K562 (cell line): ENCODE results near the gene LRRC8E. TPM values are rescaled to one million over a fixed set of nuclear protein-coding genes. Genes with fewer than 3 reads are reported as not detected.
A peak's percentile ranks its signal among the peaks of the same experiment; 100 is the strongest.

Source experiments
- GTF2E2 ChIP-seq: fragments of 200-800 bp; sonication (Bioruptor generic); IDR thresholded peaks from 2 replicates; pipeline ENCODE4 v1.6.1; 2016; ENCODE audit warnings: missing genetic modification characterization, missing compliant biosample characterization
- KAT7 ChIP-seq: sonication (generic); formaldehyde crosslinking; IDR thresholded peaks from 2 replicates; pipeline ENCODE4 v1.8.0; 2022; ENCODE audit warnings: missing genetic modification reagents, mild to moderate bottlenecking, borderline replicate concordance
- KLF6 ChIP-seq: fragments of 250-450 bp; sonication (Bioruptor Pico); IDR thresholded peaks from 2 replicates; pipeline ENCODE4 v1.4.0; 2020; ENCODE audit warnings: mild to moderate bottlenecking, moderate library complexity, borderline replicate concordance
- LCOR ChIP-seq: sonication (generic); formaldehyde crosslinking; IDR thresholded peaks from 2 replicates; pipeline ENCODE4 v1.8.0; 2022; ENCODE audit warnings: mild to moderate bottlenecking, missing genetic modification reagents
- MEIS2 ChIP-seq: fragments of 450-650 bp; IDR thresholded peaks from 2 replicates; pipeline ENCODE4 v1.6.1; 2014; ENCODE audit warnings: mild to moderate bottlenecking; ENCODE audit not compliant: partially characterized antibody
- NR3C1 ChIP-seq: sonication (generic); formaldehyde crosslinking; IDR thresholded peaks from 2 replicates; pipeline ENCODE4 v1.8.1; 2022; ENCODE audit warnings: missing genetic modification reagents
- NRF1 ChIP-seq, 2 experiments: fragments of 450-650 bp; IDR thresholded peaks in 1 of 2; conservative IDR thresholded peaks in 1 of 2; 2 replicates each; pipeline ENCODE4 v1.6.1; 2014; ENCODE audit warnings: mild to moderate bottlenecking in 2 of 2
- POLR3A ChIP-seq: IDR thresholded peaks from 2 replicates; pipeline ENCODE4 v1.6.1; 2011; ENCODE audit warnings: borderline replicate concordance, mild to moderate bottlenecking, moderate library complexity; ENCODE audit not compliant: insufficient read length, insufficient read depth; ENCODE audit errors: extremely low read depth
- SMC3 ChIP-seq: conservative IDR thresholded peaks from 2 replicates; pipeline ENCODE4 v1.6.1; 2011; ENCODE audit warnings: low read depth, low read length, improper control_type of control experiment; ENCODE audit not compliant: insufficient read depth
- YY1 ChIP-seq, 3 experiments: IDR thresholded peaks; 2 replicates each; pipeline ENCODE4 v1.6.1; 2011; ENCODE audit warnings: low read length in 2 of 3, mild to moderate bottlenecking in 2 of 3, moderate library complexity in 2 of 3, borderline replicate concordance in 1 of 3, control low read depth in 1 of 3, low read depth in 1 of 3; ENCODE audit not compliant: insufficient read depth in 3 of 3, insufficient replicate concordance in 2 of 3, control insufficient read depth in 1 of 3, insufficient read length in 1 of 3; ENCODE audit errors: extremely low read depth in 1 of 3
- polyA plus RNA-seq, 8 experiments: library from polyadenylated mRNA; depleted of rRNA in 4 of 8; stranded (reverse) in 5 of 8; unstranded in 3 of 8; fragments of >200 nt; fragmentation: Nextera tagmentation in 2 of 8; fragmentation: Illumina TruSeq in 1 of 8; extraction: Ambion mirVana in 2 of 8; extraction: Trizol in 1 of 8; gene quantifications; 2 replicates each; pipeline versions ENCODE4 v1.2.1 to v1.2.3, GENCODE V29; 2011 to 2014; ENCODE audit warnings: inconsistent platforms in 1 of 8, missing spikeins in 1 of 8
- total RNA-seq, 7 experiments: library from RNA; depleted of rRNA in 6 of 7; stranded (reverse); fragments of >200 nt in 6 of 7; fragmentation: Illumina TruSeq in 2 of 7; extraction: Trizol in 2 of 7; gene quantifications; 2 replicates each; pipeline versions ENCODE4 v1.2.1 to v1.2.3, GENCODE V29; 2011 to 2021; ENCODE audit warnings: low replicate concordance in 1 of 7
- TF ChIP-seq, protein P1 (sequence below): sonication (generic); formaldehyde crosslinking; IDR thresholded peaks from 2 replicates; pipeline ENCODE4 v1.8.0; 2022; ENCODE audit warnings: mild to moderate bottlenecking, missing genetic modification reagents
- TF ChIP-seq, protein P2 (sequence below): fragments of 450-650 bp; IDR thresholded peaks from 2 replicates; pipeline ENCODE4 v1.6.1; 2018; ENCODE audit not compliant: partially characterized antibody
- TF ChIP-seq, protein P3 (sequence below): fragments of 250-450 bp; sonication (Bioruptor Pico); IDR thresholded peaks from 2 replicates; pipeline ENCODE4 v1.8.0; 2021; ENCODE audit warnings: mild to moderate bottlenecking, moderate library complexity

LRRC8E gene
- total and polyA plus RNA-seq, 9 of the 15 experiments (the other 6 are each of a cell fraction or from before 2014, with no cell fraction given) = 0.08 to 5.7 (median 3.5) TPM; not detected in 1

DNA sequence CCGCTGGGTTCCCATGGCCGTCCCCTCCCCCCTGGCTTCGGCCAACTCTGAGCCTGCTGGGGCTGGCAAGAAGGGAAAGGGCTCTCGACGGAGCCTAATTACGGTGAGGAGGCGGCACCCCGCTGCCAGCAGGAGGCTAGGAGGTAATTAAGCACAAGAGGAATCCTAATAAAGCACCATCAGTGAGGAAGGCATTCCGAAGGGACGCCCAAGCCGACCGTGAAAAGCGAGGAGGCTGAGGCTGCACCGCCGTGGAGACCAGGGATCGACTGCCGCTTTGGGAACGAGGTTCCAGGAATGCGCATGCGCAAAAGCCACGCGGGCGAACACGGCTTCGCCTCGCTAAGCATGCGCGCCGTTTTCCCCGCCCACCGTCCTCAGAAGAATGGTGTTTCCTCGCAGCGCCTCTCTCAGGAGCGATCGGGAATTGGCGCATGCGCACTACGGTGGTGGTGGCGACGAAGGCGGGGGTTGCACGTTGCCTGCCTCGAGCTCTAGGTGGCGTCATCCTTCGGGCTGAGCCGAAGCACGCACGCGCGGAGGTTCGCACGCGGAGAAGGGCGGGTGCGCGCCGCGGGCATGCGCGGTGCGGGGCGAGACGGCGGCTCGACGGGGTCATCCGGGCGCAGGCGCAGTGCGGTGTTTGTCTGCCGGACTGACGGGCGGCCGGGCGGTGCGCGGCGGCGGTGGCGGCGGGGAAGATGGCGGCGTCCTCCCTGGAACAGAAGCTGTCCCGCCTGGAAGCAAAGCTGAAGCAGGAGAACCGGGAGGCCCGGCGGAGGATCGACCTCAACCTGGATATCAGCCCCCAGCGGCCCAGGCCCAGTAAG lies 15.1 kb downstream of the LRRC8E start, which contains the start of gene MAP2K7 (continued):
- TF ChIP-seq, protein P1, sequence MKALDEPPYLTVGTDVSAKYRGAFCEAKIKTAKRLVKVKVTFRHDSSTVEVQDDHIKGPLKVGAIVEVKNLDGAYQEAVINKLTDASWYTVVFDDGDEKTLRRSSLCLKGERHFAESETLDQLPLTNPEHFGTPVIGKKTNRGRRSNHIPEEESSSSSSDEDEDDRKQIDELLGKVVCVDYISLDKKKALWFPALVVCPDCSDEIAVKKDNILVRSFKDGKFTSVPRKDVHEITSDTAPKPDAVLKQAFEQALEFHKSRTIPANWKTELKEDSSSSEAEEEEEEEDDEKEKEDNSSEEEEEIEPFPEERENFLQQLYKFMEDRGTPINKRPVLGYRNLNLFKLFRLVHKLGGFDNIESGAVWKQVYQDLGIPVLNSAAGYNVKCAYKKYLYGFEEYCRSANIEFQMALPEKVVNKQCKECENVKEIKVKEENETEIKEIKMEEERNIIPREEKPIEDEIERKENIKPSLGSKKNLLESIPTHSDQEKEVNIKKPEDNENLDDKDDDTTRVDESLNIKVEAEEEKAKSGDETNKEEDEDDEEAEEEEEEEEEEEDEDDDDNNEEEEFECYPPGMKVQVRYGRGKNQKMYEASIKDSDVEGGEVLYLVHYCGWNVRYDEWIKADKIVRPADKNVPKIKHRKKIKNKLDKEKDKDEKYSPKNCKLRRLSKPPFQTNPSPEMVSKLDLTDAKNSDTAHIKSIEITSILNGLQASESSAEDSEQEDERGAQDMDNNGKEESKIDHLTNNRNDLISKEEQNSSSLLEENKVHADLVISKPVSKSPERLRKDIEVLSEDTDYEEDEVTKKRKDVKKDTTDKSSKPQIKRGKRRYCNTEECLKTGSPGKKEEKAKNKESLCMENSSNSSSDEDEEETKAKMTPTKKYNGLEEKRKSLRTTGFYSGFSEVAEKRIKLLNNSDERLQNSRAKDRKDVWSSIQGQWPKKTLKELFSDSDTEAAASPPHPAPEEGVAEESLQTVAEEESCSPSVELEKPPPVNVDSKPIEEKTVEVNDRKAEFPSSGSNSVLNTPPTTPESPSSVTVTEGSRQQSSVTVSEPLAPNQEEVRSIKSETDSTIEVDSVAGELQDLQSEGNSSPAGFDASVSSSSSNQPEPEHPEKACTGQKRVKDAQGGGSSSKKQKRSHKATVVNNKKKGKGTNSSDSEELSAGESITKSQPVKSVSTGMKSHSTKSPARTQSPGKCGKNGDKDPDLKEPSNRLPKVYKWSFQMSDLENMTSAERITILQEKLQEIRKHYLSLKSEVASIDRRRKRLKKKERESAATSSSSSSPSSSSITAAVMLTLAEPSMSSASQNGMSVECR (CRISPR knock-in tag) = no peak; the same call in 1 of the 2 replicates
- TF ChIP-seq KLF6 = no peak
- peak; percentile 100 for TF ChIP-seq NRF1 (conservative IDR thresholded peaks at IDR 0.05 in 1 of 2, IDR thresholded peaks at IDR 0.05 in 1 of 2)
- TF ChIP-seq LCOR = no peak
- no peak for TF ChIP-seq POLR3A
- TF ChIP-seq YY1 (IDR thresholded peaks at IDR 0.05; ENCODE audit: borderline replicate concordance in 1 of 3, control insufficient read depth in 1 of 3, extremely low read depth in 1 of 3, insufficient read depth in 3 of 3, insufficient read length in 1 of 3, insufficient replicate concordance in 2 of 3, low read depth in 1 of 3, low read length in 2 of 3) = peak; percentile 83 to 92 (median 91)
- peak; percentile 99 for TF ChIP-seq MEIS2
- no peak for TF ChIP-seq NR3C1
- TF ChIP-seq GTF2E2 (tag) = no peak; the same call in 1 of the 2 replicates
- TF ChIP-seq KAT7 = 0 out of 2 replicates have a peak, but pooled peaks have one; percentile 17
- TF ChIP-seq, protein P2, sequence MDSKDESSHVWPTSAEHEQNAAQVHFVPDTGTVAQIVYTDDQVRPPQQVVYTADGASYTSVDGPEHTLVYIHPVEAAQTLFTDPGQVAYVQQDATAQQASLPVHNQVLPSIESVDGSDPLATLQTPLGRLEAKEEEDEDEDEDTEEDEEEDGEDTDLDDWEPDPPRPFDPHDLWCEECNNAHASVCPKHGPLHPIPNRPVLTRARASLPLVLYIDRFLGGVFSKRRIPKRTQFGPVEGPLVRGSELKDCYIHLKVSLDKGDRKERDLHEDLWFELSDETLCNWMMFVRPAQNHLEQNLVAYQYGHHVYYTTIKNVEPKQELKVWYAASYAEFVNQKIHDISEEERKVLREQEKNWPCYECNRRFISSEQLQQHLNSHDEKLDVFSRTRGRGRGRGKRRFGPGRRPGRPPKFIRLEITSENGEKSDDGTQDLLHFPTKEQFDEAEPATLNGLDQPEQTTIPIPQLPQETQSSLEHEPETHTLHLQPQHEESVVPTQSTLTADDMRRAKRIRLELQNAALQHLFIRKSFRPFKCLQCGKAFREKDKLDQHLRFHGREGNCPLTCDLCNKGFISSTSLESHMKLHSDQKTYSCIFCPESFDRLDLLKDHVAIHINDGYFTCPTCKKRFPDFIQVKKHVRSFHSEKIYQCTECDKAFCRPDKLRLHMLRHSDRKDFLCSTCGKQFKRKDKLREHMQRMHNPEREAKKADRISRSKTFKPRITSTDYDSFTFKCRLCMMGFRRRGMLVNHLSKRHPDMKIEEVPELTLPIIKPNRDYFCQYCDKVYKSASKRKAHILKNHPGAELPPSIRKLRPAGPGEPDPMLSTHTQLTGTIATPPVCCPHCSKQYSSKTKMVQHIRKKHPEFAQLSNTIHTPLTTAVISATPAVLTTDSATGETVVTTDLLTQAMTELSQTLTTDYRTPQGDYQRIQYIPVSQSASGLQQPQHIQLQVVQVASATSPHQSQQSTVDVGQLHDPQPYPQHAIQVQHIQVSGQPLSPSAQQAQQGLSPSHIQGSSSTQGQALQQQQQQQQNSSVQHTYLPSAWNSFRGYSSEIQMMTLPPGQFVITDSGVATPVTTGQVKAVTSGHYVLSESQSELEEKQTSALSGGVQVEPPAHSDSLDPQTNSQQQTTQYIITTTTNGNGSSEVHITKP = no peak
- 0 out of 2 replicates have a peak, but pooled peaks have one; percentile 10 for TF ChIP-seq SMC3
- TF ChIP-seq, protein P3, sequence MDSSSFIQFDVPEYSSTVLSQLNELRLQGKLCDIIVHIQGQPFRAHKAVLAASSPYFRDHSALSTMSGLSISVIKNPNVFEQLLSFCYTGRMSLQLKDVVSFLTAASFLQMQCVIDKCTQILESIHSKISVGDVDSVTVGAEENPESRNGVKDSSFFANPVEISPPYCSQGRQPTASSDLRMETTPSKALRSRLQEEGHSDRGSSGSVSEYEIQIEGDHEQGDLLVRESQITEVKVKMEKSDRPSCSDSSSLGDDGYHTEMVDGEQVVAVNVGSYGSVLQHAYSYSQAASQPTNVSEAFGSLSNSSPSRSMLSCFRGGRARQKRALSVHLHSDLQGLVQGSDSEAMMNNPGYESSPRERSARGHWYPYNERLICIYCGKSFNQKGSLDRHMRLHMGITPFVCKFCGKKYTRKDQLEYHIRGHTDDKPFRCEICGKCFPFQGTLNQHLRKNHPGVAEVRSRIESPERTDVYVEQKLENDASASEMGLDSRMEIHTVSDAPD (CRISPR knock-in tag) = no peak
